ENCODE results near the gene DOK7.

- TF ChIP-seq CTCF (IDR thresholded peaks at IDR 0.05 in 4 of 5, conservative IDR thresholded peaks at IDR 0.05 in 1 of 5) (no peak), POLR2A (IDR thresholded peaks at IDR 0.05) (no peak)
Observed at GRCh38 chr4:3512279-3512678, 49.2 kb downstream of the DOK7 start.
